CD4-positive, alpha-beta T cell (primary cell): Measurements from ENCODE around the gene C2orf76. TPM values are rescaled to one million over a fixed set of nuclear protein-coding genes. Genes with fewer than 3 reads are reported as not detected.

Source experiments
- ATAC-seq: fragments of 200-7000 bp; cut with Tn5 transposase; one replicate; pipeline ENCODE4 v1.10.0; 2022; ENCODE audit warnings: mild to moderate bottlenecking; ENCODE audit not compliant: poor library complexity
- CTCF ChIA-PET: fragments of 350-600 bp; sonication (Branson Sonifier 250); formaldehyde crosslinking; loops from one replicate; lab custom pipeline; 2021; ENCODE audit warnings: antibody characterized with exemption, inconsistent platforms; lab: Charles Lee
- POLR2A ChIA-PET: fragments of 350-600 bp; sonication (Branson Sonifier 250); formaldehyde crosslinking; loops from one replicate; lab custom pipeline; 2021; ENCODE audit warnings: antibody characterized with exemption, inconsistent platforms; lab: Charles Lee
- DNase-seq, 14 experiments: peaks; one replicate each; pipeline ENCODE4 v3.0.0-alpha.2; 2013 to 2020; ENCODE audit warnings: mixed read lengths in 2 of 14
- H3K27ac ChIP-seq, 2 donors: one replicate each; pipeline versions ENCODE4 v1.5.1 to v1.7.0; 2013; ENCODE audit warnings: low read length in 2 of 2, low read depth in 1 of 2, mild to moderate bottlenecking in 1 of 2
- H3K27me3 ChIP-seq, 2 experiments: 1 replicate in 1 of 2; 2 replicates in 1 of 2; pipeline versions ENCODE4 v1.6.1 to v1.7.0; 2013; ENCODE audit warnings: low read length in 2 of 2, control low read depth in 1 of 2, mild to moderate bottlenecking in 1 of 2, moderate library complexity in 1 of 2; ENCODE audit not compliant: insufficient read depth in 2 of 2, control insufficient read depth in 1 of 2
- H3K36me3 ChIP-seq: one replicate; pipeline ENCODE4 v1.6.1; 2013; ENCODE audit warnings: low read length, control low read depth; ENCODE audit not compliant: insufficient read depth
- H3K4me1 ChIP-seq: one replicate; pipeline ENCODE4 v1.6.1; 2013; ENCODE audit warnings: low read length, control low read depth; ENCODE audit not compliant: insufficient read depth
- H3K4me3 ChIP-seq: one replicate; pipeline ENCODE4 v1.5.1; 2013; ENCODE audit warnings: mild to moderate bottlenecking, low read length, moderate library complexity
- H3K9me3 ChIP-seq, 2 experiments: 1 replicate in 1 of 2; 2 replicates in 1 of 2; pipeline versions ENCODE4 v1.6.1 to v1.7.0; 2013; ENCODE audit warnings: low read length in 2 of 2, mild to moderate bottlenecking in 2 of 2, control low read depth in 1 of 2, moderate library complexity in 1 of 2; ENCODE audit not compliant: control insufficient read depth in 1 of 2, insufficient read depth in 1 of 2
- H3K27ac Mint-ChIP-seq: one replicate; pipeline ENCODE4 v1.8.0; 2020; ENCODE audit warnings: mixed read lengths
- H3K27me3 Mint-ChIP-seq: one replicate; pipeline ENCODE4 v1.8.0; 2021; ENCODE audit warnings: mixed read lengths
- H3K36me3 Mint-ChIP-seq: one replicate; pipeline ENCODE4 v1.8.0; 2021; ENCODE audit warnings: low read depth, mixed read lengths
- H3K4me1 Mint-ChIP-seq: one replicate; pipeline ENCODE4 v1.8.0; 2021; ENCODE audit warnings: low read depth, mixed read lengths
- H3K4me3 Mint-ChIP-seq: one replicate; pipeline ENCODE4 v1.8.0; 2020; ENCODE audit warnings: mild to moderate bottlenecking, mixed read lengths
- H3K9me3 Mint-ChIP-seq: one replicate; pipeline ENCODE4 v1.8.0; 2020; ENCODE audit warnings: mixed read lengths
- CTCF ChIP-seq: fragments of 200-600 bp; IDR thresholded peaks from one replicate; pipeline ENCODE4 v1.8.0; 2022; ENCODE audit warnings: antibody characterized with exemption, mild to moderate bottlenecking
- intact Hi-C, 2 experiments: fragments of 100-400 bp; cut with DNase I in 1 of 2; cut with micrococcal nuclease in 1 of 2; formaldehyde crosslinking; loops; one replicate each; pipeline versions ENCODE4 v1.15.1 to v1.9.0; 2023 to 2025; cut with DNase I, micrococcal nuclease
- total RNA-seq, 174 experiments: library from RNA in 2 of 174; stranded (reverse) in 2 of 174; gene quantifications; one replicate each; pipeline ENCODE4 v1.2.3 and lab custom pipeline; 2021 to 2026

Gene C2orf76
- total RNA-seq, 2 experiments from 2014 or later, result 2.8 to 4.5 TPM

- H3K36me3 ChIP-seq, result no peaks in the 10 kb centered on the region
- H3K4me3 ChIP-seq, result no peak overlapping the region
- intact Hi-C loops, result no loop called here
- ATAC-seq (no peak), DNase-seq (no peak)
- no peak overlapping the region for H3K27ac ChIP-seq
- Mint-ChIP-seq H3K27me3 (no peaks in the 10 kb centered on the region), H3K4me1 (no peaks in the 10 kb centered on the region), H3K9me3 (no peaks in the 10 kb centered on the region), H3K27ac (no peak overlapping the region), H3K4me3 (no peak overlapping the region), H3K36me3 (no peaks in the 10 kb centered on the region)
- no peaks in the 10 kb centered on the region for H3K4me1 ChIP-seq
- TF ChIP-seq CTCF, result no peak
- H3K27me3 ChIP-seq, result peaks cover under 1 to 4% of the 10 kb centered on the region in 2 experiments
- CTCF ChIA-PET, result no interaction called here
- H3K9me3 ChIP-seq, result peaks cover 0 to 4% of the 10 kb centered on the region in 2 experiments
- POLR2A ChIA-PET, result no interaction called here
Measured at GRCh38 chr2:119389615-119390306, 23.1 kb upstream of the C2orf76 start.

GRCh38 chr2:119387381-119388129 is 20.9 kb upstream of the C2orf76 start:
- Mint-ChIP-seq H3K27ac (no peak overlapping the region), H3K27me3 (peaks cover 10% of the 10 kb centered on the region), H3K9me3 (no peaks in the 10 kb centered on the region), H3K36me3 (no peaks in the 10 kb centered on the region), H3K4me3 (no peak overlapping the region), H3K4me1 (no peaks in the 10 kb centered on the region)
- TF ChIP-seq CTCF, result no peak
- Histone ChIP-seq H3K27me3 (peaks cover 3 to 4% of the 10 kb centered on the region in 2 experiments), H3K36me3 (no peaks in the 10 kb centered on the region), H3K27ac (no peak overlapping the region), H3K9me3 (peaks cover 0 to 4% of the 10 kb centered on the region in 2 experiments), H3K4me3 (no peak overlapping the region), H3K4me1 (no peaks in the 10 kb centered on the region)
- peak in 2 of 14 experiments; percentile 38 to 61 for DNase-seq
- intact Hi-C loops, result no loop called here
- ATAC-seq, result no peak
- POLR2A ChIA-PET, result no interaction called here
- CTCF ChIA-PET, result no interaction called here

GRCh38 chr2:119385466-119385865 is 18.8 kb upstream of the C2orf76 start:
- intact Hi-C loops, result no loop called here
- ATAC-seq (no peak), DNase-seq (no peak)
- H3K27ac ChIP-seq, result no peak overlapping the region
- ChIA-PET CTCF (no interaction called here), POLR2A (no interaction called here)
- H3K9me3 Mint-ChIP-seq, result no peaks in the 10 kb centered on the region
- no peak overlapping the region for H3K4me3 ChIP-seq
- no peak overlapping the region for H3K4me3 Mint-ChIP-seq
- no peaks in the 10 kb centered on the region for H3K36me3 ChIP-seq
- no peak for TF ChIP-seq CTCF
- peaks cover 0 to 4% of the 10 kb centered on the region in 2 experiments for H3K9me3 ChIP-seq
- H3K27me3 Mint-ChIP-seq, result peaks cover 10% of the 10 kb centered on the region
- H3K4me1 Mint-ChIP-seq, result no peaks in the 10 kb centered on the region
- no peaks in the 10 kb centered on the region for H3K4me1 ChIP-seq
- no peaks in the 10 kb centered on the region for H3K36me3 Mint-ChIP-seq
- H3K27me3 ChIP-seq, result peaks cover 3 to 4% of the 10 kb centered on the region in 2 experiments
- no peak overlapping the region for H3K27ac Mint-ChIP-seq
